Kasumi-1 (cell line): ENCODE data around the gene MYO9B.
A peak's percentile ranks its signal among the peaks of the same experiment; 100 is the strongest.

Source experiments
- DNase-seq, 2 experiments: peaks; one replicate each; lab custom pipeline; 2025; lab: John Stamatoyannopoulos, UW

The MYO9B gene

DNA sequence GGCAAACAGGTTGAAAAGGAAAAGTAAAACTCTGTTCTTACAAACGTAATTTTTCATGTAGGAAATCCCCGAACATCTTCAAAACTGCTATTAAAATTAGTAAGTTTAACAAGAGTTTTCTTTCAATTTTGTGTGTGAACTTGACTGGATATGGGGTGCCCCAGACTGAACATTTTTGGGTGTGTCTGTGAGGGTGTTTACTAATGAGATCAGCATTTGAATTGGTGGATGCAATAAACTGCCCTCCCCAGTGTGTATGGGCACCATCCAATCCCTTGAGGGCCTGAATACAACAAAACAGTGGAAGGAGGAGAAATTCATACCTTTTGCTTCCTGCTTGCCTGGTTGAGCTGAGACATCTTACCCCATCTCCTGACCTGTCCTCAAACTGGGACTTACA, 12.1 kb upstream of the MYO9B start:
- DNase-seq, result no peak

DNA sequence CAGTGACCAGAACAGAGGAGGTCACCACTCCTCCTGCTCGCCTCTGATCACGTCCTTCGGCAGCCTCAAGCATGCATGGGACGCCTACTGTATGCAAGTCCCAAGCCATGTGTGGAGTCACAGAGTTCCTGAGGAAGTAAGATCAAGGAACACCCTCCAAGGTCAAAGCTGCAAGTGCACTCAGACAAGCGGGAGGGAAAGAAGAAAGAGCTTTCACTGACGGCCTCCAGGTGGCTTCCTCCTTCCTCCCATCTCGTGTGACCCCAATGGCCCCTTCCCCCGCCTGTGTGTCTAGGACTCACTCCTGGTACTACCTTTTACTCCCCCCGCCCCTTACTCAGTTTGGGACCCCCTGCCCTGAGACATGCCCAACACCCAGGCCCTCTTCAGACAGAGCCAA, 6.4 kb upstream of the MYO9B start:
- DNase-seq, result peak; percentile 33 to 39

DNA sequence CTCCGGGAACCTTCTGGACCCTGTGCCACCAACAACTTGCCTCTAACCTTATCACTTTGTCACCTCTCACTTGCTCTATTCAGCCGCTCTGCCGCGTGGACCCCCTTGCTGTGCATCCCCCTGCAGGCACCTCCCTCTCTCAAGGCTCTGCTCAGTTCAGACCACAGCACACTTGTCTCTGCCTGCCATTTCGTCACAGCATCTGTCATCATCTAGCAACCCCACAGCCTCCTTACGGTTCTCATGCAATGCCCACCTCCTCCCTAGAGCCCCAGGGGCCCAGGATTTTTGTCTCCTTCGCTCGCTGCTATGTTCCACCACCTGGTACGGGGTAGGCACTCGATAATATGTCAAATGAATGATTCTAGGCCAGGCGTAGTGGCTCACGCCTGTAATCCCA, 5.2 kb upstream of the MYO9B start:
- no peak for DNase-seq

DNA sequence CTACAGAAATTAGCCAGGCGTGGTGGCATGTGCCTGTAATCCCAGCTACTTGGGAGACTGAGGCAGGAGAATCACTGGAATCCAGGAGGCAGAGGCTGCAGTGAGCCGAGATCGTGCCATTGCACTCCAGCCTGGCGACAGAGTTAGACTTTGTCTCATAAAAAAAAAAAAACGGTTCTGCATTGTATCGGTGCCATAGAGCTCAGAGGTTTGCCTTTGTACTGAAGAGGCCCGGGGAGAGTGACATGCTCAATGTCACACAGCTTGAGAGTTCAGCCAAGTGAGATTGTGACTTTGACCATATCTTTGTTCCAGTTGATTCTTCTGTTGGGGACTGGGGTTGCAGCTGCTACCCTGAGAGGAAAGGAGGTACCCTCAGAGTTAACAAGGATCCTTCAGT, 4.7 kb upstream of the MYO9B start:
- DNase-seq, result no peak

DNA sequence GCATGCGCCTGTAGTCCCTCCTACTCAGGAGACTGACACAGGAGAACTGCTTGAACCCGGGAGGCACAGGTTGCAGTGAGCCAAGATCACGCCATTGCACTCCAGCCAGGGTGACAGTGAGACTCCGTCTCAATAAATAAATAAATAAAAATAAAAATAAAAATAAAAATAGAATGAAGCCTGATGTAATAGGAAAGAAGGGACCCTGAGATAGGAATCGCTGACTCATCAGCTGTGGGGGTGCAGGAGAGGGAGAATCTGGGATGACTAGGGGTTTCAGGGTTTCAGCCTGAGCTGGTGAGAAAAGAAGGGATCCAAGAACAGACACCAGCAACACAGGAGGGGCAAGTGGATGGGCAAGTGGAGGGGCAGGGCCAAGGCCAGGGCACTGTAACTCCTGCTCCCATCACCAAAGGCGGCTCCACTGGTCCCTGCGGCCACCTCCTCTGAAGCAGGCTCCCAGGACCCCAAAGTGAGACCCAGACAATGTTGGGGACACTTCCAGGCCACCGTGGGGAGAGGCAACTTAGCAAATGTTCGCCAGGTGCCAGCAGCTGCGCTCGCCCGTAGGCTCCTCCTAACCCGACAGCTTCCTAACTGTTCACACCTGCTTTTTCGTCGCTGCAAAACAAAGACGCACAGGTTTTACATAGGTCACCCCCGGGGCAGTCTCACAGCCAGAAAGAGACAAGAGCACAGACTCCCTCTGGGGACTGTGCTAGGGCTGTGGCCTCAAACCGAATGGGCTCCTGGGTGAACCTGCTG, 1.5 kb upstream of the MYO9B start:
- DNase-seq, result no peak

DNA sequence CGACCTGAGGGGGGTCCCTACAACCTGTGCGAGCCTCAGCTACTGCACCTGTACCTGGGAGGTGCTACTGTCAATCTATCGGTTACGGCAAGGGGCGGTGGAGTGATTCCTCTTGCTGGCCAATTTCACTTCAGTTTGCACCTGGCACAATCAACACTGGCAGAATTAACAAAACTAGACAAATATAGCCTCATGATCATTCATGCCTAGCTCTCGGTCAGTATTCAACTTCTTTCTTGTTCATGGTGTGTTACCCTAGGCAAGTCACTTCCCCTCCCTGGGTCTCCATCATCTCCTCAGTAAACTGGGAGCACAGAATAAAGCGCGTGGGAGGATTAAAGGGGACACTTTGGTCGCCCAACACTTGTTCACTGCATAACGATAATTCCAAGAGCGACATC, 943 bp upstream of the MYO9B start:
- DNase-seq, result no peak

DNA sequence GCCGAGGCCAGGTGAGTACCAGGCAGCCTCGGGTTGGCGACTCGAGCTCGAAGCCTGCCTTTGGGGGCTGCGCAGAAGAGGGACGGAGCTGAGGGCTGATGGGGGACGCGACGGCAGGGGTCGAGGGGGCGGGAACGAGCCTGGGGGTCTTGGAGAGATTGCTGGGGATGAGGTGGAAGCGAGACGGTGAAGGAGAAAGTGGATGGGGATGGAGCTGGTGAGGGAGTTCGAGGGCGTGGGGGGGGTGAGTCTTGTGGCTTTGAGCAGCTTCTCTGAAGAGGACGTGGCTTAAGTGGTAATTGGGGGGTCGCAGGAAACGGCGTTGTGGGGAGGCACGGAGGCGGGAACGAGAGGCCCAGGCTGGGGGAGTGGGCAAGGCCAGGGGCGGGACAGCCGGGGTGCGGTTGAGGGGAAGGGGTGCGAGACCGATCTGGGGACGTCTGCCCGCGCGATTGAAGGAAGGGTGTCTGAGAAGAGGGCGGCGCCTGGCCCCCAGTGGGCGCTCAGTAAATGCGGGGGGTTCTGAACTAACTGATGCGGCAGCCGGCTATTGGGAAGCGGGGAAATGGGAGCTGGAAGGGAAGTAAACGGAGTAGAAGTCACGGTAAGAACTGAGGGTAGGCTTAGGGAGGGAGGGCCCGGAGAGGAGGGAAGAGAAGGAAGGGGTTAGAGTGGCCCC, 426 bp downstream of the MYO9B start:
- DNase-seq, result peak; percentile 69

DNA sequence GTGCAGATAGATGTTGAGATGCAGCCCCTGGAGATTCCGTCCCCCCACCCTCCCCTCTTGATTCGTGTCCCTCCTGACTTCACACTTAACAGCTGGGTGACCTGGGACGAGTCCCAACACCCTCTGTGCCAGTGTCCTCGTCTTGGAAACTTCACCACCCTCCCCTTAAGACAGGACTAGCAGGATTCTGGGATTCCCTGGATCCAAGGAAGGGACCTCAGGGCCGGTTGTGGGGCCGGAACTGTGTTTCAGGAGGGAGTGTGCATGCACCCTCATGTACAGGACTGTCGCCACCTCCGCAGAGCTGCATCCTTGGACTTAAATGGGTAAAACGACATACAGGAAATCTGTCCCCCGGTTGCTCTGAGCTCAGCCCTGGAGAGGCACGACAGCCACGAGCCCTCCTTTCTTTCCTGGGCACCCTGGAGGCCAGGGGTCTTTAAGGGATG, 990 bp downstream of the MYO9B start:
- DNase-seq, result peak; percentile 8 to 17

DNA sequence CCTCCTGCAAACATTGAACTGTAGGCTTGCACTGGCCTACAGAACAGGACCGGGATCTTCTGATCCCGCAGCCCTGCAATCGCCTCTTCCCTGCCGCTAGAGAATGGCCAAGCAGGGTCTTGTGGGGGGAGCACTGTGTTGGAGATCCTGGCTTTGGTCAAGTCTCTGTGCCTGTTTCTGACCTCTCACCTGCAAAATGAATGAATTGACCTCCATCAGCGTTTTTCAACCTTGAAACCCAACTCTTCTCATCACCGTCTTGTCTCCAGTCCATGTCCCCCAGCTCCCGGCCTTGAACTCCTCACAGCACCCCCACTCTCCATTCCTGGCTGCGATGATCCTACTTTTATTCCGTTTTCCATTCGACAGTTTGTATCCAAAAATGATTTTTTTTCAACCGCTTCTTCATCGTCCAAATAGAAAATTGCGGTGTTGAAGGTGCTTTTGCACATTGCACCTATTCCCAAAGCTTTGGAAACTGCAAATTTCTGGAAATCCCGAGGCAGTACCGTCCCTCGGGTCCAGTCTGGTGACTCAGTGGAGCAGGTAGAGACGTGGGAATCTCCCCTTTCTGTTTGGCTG, 2.0 kb downstream of the MYO9B start:
- no peak for DNase-seq

DNA sequence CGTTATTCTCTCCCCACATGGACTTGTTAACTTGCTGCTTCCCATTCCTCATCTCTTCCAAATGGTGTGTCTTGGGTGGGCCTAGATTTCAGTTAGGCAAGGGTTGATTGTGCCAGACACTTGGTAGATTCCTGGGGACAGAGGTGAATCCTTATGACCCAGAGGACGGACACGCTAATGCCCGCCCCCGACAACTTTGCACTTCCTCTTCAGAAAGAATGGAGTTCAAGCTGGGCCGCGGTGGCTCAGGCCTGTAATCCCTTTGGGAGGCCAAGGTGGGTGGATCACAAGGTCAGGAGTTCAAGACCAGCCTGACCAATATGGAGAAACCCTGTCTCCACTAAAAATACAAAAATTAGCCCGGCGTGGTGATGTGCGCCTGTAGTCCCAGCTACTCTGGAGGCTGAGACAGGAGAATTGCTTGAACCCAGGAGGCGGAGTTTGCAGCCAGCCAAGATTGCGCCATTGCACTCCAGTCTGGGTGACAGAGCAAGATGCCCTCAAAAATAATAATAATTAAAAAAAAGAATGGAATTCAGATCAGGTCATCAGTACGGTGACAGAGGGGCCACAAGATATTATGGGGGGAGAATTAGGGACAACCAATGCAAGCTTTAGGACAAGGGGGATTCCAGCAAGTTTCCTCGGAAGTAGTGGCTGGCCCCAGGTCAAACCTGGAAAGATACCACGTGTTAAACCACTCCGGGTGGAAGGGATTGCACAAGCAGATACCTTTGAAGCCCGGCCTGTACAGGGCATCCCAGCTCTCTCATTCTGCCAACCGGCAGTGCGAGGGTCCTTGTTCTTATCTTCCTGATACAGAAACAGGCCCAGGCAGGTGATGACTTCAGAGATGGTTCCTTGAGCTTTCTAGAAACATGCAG, 2.7 kb downstream of the MYO9B start:
- no peak for DNase-seq

DNA sequence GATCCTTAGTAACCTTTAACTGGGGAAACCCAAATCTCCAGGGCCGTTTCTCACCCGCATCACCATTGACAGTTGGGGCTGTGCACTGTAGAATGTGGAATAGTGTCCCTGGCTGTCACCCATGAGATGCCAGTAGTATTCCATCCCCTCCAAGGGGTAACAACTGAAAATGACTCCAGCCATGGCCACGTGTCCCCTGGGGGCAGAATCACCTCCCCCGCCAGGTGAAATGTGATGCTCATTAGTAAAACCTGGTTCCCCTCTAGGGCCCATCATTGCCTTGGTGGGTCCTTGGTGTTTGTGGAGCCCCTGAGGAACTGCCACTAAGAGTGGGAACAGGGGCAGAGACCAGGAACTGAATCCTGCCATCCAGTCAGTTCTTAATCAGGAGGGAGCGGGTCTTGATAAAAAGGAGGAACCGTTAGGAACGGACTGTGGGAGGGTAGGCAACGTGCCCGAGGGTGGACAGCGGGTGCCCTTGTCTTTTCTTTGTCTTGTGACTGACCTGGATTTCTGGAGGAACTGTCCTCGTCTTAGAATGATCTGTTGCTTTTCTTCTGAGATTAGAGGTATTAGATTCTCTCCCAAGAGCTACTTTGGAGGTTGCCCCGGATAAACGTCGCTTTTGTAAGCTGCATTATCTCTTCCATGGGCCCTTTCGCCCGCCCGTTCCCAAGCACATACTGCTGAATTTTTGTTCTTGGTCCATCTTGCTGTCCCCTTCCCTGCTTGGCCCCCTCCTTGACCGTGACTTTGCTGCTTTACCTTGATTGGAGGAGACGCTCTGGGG, 3.5 kb downstream of the MYO9B start:
- no peak for DNase-seq

DNA sequence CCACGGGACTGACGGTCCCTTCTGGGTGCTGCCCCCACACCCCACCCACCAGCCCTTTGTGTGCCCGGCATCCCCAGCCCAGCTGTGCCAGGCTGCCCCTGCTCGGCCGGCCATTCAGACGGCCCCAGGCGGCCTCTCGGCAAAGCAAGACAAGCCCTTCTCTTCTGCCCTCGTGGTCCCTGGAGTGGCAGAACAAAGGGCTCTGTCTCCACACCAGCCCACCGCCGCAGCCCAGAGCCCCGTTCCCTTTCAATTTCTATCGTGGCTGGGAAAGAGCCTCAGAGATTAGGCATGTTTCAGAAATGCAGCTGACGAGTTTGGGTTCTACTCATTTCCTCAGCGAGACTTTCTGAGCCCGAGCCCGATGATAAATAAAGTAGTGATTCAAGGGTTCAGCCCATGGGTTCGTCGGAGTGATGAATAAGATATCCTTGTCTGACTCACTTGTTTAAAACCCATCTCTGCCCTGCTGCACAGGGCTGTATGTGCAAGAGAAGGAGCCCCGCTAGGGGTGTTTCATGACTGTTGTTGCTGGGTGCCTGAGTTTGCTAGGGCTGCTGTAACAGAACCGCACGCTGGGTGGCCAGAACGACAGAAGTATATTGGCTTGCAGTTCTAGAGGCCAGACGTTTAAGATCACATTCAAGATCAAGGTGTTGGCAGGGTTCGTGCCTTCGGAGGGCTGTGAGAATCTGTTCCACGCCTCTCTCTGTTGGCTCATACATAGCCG, 4.3 kb downstream of the MYO9B start:
- no peak for DNase-seq

DNA sequence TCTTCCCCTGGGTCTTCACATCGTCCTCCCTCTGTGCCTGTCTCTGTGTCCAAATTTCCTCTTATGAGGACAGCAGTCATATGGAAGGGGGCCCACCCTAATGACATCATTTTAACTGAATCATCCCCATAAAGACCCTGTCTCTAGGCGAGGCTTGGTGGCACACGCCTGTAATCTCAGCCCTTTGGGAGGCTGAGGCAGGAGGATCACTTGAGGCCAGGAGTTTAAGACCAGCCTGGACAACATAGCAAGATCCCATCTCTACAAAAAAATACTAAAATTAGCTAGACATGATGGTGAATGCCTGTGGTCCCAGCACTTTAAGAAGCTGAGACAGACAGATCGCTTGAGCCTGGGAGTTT, 4.8 kb downstream of the MYO9B start:
- no peak for DNase-seq

DNA sequence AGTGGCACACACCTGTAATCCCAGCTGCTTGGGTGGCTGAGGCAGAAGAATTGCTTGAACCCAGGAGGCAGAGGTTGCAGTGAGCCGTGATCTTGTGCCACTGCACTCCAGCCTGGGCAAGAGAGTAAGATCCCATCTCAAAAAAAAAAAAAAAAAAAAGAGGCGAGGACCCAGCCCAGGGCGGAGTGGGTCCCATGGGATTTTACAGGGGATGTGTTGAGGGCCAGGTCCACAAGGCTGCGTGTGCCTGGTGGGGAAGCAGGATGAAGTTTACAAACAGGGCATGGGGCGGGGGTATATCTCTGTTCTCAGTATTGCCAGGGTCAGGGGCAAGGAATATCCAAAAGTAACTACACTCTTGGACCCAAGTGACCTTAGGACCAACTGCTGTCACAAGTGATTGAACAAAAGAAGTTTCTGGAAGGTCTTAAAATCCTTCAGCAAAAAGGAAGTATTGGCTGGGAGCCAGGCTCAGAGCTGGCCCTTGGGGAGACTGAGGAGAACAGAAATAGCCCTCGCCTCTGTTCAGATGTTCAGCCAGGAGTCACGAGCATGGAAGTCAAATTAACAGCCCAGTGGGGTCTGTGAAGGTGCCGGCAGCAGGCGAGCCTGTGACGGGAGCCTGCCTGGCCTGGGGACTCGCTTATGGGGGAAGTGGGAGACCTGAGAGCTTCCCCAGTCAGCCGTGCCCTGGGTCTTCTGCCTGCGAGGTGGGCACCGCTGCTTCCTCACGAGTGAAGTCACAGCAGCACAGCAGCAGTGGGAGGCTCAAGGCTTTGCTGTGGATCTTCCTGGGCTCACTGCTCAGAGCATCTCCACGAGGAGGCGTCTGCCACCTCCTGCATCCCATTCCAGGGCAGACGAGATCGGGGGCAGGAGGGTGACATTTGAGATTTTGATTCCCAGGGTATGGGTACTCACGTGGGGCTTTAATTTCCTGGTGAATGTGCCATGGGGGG, 6.4 kb downstream of the MYO9B start:
- no peak for DNase-seq

DNA sequence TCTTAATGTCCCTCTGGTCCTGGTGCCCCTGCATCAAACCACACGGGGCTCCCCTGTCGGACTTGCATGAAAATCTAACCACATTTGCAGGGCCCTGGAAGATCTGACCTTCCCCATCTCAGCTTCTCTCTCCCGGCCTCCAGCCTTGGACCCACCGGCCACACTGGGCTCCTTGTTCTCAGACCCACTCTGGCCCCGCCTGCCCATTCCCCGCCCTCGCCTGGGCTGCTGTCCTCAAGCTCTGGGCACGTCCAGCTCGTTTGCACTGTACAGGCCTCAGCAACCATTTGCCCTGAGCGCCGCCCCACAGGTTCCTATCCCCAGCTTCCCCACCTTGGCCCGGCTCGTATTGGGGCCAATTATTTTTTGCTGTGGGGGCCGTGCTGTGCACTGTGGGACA, 10.5 kb downstream of the MYO9B start:
- no peak for DNase-seq

DNA sequence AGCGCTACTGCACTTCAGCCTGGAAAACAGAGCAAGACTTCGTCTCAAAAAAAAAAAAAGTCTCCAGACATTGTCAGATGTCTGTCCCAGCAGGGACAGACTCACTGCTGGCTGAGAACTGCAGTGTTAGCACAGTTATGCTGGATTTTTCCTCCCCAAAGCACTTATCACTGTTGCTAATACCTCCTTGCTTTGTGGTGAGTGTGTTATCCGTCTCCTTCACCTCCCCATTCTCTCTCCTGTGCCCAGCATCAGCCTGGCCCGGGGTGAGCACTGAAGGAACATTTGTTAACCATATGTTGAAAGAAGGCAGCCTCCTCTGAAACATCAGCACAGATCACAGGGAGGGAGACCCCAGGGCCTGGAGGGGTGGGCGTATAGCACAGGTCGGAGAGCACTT, 11.3 kb downstream of the MYO9B start:
- no peak for DNase-seq

DNA sequence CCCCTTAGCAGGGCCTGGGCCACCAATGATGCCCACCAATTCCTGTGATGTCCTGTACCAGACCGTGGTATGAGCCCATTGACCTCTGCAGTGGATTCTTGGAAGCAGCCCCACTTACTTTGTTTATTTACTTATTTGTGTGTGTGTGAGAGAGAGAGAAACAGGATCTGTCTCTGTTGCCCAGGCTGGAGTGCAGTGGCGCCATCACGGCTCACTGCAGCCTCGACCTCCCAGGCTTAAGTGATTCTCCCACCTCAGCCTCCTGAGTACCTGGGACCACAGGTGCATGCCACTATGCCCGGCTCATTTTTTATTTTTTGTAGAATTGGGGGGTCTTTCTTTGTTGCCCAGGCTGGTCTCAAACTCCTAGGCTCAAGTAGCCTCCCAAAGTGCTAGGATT, 13.0 kb downstream of the MYO9B start:
- no peak for DNase-seq

DNA sequence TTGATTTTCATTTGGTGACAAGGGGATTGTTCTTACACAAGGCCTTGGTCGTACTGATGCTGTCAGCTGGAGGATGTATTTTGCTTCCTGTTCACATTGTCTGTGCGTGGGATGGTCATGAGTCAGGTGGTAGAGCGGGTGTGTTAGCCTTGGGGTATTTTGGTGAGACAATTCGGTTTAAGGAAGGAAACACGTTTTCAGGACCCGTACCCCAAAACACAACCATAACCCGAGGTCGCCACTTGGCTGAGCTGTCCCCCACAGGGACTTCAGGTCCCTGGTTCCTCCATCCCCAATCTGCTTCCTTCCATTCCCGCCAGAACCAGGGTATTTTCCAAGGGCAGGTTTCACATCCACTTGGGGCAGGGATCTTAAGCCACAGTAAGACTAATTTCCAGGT, 15.0 kb downstream of the MYO9B start:
- DNase-seq, result peak; percentile 80 to 86

DNA sequence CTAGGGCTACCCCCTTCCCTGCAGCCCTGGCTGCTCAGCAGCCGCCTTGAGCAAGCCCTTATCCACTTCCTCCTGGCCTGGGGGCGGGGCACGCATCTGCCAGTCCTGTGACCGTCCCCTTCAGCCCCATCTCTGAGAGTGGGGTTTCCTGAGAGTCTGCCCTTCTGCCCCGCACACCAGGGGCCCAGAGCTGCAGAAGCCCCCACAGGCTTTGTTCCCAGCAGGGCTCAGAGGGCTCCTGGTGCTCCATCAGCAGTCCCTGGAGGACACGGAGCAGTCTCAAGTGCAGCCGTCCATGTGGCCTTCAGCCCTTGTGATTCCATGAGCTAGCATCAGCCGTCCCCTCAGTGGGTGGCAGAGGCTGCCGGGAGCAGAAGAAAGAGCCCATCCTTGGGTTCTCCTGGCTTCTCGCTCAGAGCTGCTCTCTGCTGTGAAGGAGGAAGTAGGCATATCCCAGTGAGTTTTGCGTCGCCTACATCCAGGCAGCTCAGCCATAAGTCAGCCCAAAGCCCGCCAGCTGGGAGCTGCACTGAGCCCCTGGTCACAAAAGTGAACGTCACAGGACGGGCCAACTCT, 16.3 kb downstream of the MYO9B start:
- peak; percentile 85 to 91 for DNase-seq
